GM19099 (cell line): ENCODE measurements around the gene CYB561D1.

Source experiments
- POLR2A ChIP-seq: IDR thresholded peaks from 3 replicates; pipeline ENCODE4 v1.6.1; 2011; ENCODE audit warnings: low read depth; ENCODE audit not compliant: insufficient read length; ENCODE audit errors: extremely low read depth

CYB561D1 gene

DNA sequence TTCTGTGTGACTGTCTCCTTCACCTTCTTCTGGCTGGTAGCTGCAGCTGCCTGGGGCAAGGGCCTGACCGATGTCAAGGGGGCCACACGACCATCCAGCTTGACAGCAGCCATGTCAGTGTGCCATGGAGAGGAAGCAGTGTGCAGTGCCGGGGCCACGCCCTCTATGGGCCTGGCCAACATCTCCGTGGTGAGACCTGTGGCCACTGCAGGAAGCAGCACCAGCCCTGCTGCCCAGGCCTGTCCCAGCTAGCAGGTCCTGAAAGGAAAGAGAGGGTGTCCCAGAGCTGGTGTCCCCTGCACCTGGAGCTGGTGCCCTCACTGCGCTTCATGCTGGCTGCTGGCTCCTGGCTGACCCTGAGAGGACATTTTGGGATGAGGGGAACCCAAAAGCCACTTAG, 16.1 kb upstream of the CYB561D1 start:
- TF ChIP-seq POLR2A = no peak

DNA sequence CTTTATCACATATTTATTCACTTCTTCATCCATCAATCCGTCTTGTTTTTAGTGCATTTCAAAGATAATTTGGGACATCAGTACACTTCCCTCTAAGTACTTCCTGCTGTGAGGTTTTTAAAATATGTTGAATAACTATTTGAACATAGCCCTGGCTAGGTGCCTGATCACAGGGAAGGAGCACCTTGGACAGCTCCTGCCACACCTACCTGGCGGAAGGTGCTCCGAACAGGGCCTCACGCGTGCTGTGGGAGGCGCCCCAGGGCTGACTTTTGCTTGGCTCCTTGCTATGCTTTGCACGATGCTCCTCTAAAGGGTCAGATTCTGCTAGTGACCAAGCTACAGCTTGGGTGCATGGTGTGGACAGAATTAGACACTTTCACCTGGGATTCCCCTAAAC, 15.1 kb upstream of the CYB561D1 start:
- no peak for TF ChIP-seq POLR2A

GRCh38 chr1:109479311-109479710, 14.6 kb upstream of the CYB561D1 start:
- TF ChIP-seq POLR2A = no peak

DNA sequence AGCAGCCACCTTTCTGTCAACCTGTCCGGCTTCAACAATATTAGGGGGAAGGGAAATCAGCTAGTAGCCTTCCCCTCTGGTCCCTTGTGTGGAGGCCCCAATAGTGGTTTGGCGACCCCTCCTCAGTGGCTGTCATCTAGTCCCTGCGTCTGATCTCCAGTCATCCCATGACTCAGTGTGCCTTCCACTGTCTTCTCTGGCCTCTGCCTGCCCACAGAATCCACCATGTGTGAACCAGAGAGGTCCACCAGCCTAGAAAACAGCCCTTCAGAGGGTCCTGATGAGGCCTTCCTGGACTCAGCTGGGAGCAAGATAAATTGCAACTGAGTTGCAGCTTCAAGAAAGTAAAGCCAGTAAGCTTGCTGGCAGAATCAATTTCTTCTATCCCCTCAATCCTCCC, 14.0 kb upstream of the CYB561D1 start:
- no peak for TF ChIP-seq POLR2A

- no peak for TF ChIP-seq POLR2A
These were observed 12.2 kb upstream of the CYB561D1 start for GRCh38 chr1:109481646-109482045.

- no peak for TF ChIP-seq POLR2A
These were observed 11.7 kb upstream of the CYB561D1 start for GRCh38 chr1:109482242-109482641.

- no peak for TF ChIP-seq POLR2A
These were observed 10.9 kb upstream of the CYB561D1 start for GRCh38 chr1:109482791-109483671.

- peak; percentile 95 for TF ChIP-seq POLR2A
These were observed 10.0 kb upstream of the CYB561D1 start, which contains the start of gene ATXN7L2 for GRCh38 chr1:109483672-109484518. ATXN7L2 (plus strand) TSS chr1:109483905; CDS start chr1:109483954, 49 bp downstream.

GRCh38 chr1:109484519-109484975, 9.3 kb upstream of the CYB561D1 start:
- no peak for TF ChIP-seq POLR2A

DNA sequence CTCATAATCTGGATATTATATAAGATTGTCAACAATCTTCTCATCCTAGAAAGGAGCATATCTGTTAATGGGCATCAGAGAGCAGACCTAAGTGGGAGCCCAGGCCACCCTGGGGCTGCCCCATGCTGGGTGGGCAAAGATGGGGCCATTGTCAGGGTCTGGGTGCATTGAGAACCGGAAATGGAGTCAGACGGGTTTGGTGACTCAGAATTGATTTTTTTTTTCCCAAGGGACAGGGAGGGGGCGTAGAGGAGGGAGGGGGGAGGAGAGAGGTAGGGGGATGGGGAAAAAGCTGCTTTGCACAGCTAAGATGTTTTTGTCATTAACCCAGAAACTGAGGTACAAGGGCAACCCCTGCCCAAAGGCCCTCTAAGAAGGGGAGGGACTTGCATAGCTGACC, 8.9 kb upstream of the CYB561D1 start:
- TF ChIP-seq POLR2A = no peak

DNA sequence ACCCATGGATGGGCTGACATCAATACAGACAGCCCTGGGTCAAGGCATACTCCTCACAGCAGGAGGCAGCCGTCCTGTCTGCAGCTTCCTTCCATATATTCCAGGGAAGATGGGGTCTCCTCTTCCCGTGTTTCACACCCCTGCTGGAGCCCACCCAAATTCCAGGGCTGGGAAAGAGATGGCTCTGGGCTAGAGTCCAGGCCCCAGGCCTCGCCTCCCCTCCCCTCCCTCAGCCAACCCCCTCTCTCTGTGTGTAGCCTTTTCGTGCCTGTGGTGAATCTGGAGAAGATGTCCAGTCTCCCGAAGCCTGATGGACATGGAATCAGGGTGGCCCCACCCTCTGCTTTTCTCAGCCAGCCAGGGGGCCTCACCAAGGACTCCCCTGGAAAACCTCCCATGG, 6.6 kb upstream of the CYB561D1 start:
- TF ChIP-seq POLR2A = no peak

- TF ChIP-seq POLR2A = no peak
These were observed 5.7 kb upstream of the CYB561D1 start for GRCh38 chr1:109488201-109488600.

DNA sequence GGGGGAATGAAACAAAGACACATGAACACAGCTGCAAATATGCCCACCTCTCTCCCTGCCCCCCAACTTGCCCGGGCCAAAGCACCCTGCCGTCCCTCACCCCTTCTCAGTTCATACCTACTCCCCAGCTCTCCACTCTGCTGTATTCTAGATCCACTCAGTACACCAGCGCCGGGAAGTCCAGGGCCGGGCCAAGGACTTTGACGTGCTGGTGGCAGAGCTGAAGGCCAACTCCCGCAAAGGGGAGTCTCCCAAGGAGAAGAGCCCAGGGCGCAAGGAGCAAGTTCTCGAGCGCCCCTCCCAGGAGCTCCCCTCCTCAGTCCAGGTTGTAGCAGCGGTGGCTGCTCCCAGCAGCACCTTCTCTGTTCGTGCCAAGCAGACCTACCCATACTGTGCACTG, 5.2 kb upstream of the CYB561D1 start:
- no peak for TF ChIP-seq POLR2A

GRCh38 chr1:109490029-109490933, 3.6 kb upstream of the CYB561D1 start:
- TF ChIP-seq POLR2A = no peak

DNA sequence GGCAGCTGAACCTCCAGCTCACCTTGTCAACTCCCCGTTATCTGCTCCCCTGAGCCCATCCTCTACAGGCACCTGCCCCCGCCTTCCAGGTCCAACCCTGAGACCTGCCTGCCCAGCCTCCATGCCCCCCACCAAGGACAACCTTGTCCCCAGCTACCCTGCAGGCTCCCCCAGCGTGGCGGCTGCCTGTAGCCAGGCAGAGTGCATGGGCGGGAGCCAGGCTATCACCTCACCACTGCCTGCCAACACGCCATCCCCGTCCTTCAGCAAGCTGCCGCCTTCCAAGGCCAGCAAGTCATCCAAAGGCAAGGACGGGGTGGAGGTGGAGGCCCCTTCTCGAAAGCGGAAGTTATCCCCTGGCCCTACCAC, 3.0 kb upstream of the CYB561D1 start:
- TF ChIP-seq POLR2A = no peak
